ENCODE measurements around the gene ZBTB9. TPM values are rescaled to one million over a fixed set of nuclear protein-coding genes. Genes with fewer than 3 reads are reported as not detected.

The ZBTB9 gene
- total RNA-seq, 4 donors from 2014 or later, result 1.4 to 8.6 (median 5.7) TPM

GRCh38 chr6:33427585-33428223 lies 26.7 kb upstream of the ZBTB9 start:
- DNase-seq (ENCODE audit: low spot score), result no peak
- TF ChIP-seq CTCF (IDR thresholded peaks at IDR 0.05), result no peak
- no peak for ATAC-seq (ENCODE audit: low FRiP score)

GRCh38 chr6:33428224-33428965 lies 26.0 kb upstream of the ZBTB9 start:
- no peak for TF ChIP-seq CTCF (IDR thresholded peaks at IDR 0.05)
- ATAC-seq (ENCODE audit: low FRiP score), result no peak
- no peak for DNase-seq (ENCODE audit: low spot score)

GRCh38 chr6:33428966-33429749 lies 25.2 kb upstream of the ZBTB9 start:
- TF ChIP-seq CTCF (IDR thresholded peaks at IDR 0.05), result no peak
- DNase-seq (ENCODE audit: low spot score) (no peak), ATAC-seq (ENCODE audit: low FRiP score) (no peak)

- no peak for TF ChIP-seq CTCF (IDR thresholded peaks at IDR 0.05)
- ATAC-seq (ENCODE audit: low FRiP score) (no peak), DNase-seq (ENCODE audit: low spot score) (no peak)
Measured at GRCh38 chr6:33429750-33430052, 24.7 kb upstream of the ZBTB9 start.

GRCh38 chr6:33430334-33430733 lies 24.0 kb upstream of the ZBTB9 start:
- no peak for ATAC-seq (ENCODE audit: low FRiP score)
- DNase-seq (ENCODE audit: low spot score), result no peak
- no peak for TF ChIP-seq CTCF (IDR thresholded peaks at IDR 0.05)

- TF ChIP-seq CTCF (IDR thresholded peaks at IDR 0.05), result no peak
- ATAC-seq (ENCODE audit: low FRiP score) (no peak), DNase-seq (ENCODE audit: low spot score) (no peak)
Measured at GRCh38 chr6:33430991-33431879, 23.1 kb upstream of the ZBTB9 start.

Data from omental fat pad (tissue), 4 donors.